Body of pancreas (tissue), 4 donors: ENCODE data around the gene ZNF615. TPM values are rescaled to one million over a fixed set of nuclear protein-coding genes. Genes with fewer than 3 reads are reported as not detected.

ENCODE experiments used
- ATAC-seq: fragments of 150-250 bp; one replicate; pipeline ENCODE4 v1.9.1; 2016
- DNase-seq, 4 donors: peaks; one replicate each; pipeline ENCODE4 v3.0.0-alpha.2; 2019
- H3K27ac ChIP-seq, 4 donors: fragments of 200-600 bp; sonication (generic); 1 replicate in 3 of 4; 2 replicates in 1 of 4; pipeline versions ENCODE4 v1.5.1 to v1.6.1; 2016 to 2019; ENCODE audit warnings: mild to moderate bottlenecking in 1 of 4, mixed read lengths in 1 of 4, moderate library complexity in 1 of 4
- H3K27me3 ChIP-seq, 2 donors: fragments of 200-600 bp; sonication (generic); one replicate each; pipeline ENCODE4 v1.6.0; 2016; ENCODE audit warnings: mild to moderate bottlenecking in 1 of 2
- H3K36me3 ChIP-seq, 2 donors: fragments of 200-600 bp; sonication (generic); replicated peaks in 1 of 2; 2 replicates each; pipeline ENCODE4 v1.5.1; 2016; ENCODE audit warnings: low read depth in 2 of 2; ENCODE audit not compliant: insufficient read depth in 1 of 2
- H3K4me1 ChIP-seq: fragments of 200-600 bp; sonication (generic); one replicate; pipeline ENCODE4 v1.6.0; 2016
- H3K4me3 ChIP-seq, 2 donors: fragments of 200-600 bp; sonication (generic); 1 replicate in 1 of 2; 2 replicates in 1 of 2; pipeline ENCODE4 v1.5.1; 2016 to 2019
- H3K9me3 ChIP-seq, 3 donors: fragments of 200-600 bp; sonication (generic); 1 replicate in 2 of 3; 2 replicates in 1 of 3; pipeline ENCODE4 v1.5.1; 2016
- CTCF ChIP-seq, 7 experiments: fragments of 450-650 bp in 4 of 7; fragments of 200-600 bp in 3 of 7; sonication (generic) in 3 of 7; IDR thresholded peaks; one replicate each; pipeline ENCODE4 v1.5.1; 2016 to 2019; ENCODE audit warnings: antibody characterized with exemption in 7 of 7
- POLR2A ChIP-seq, 3 donors: fragments of 450-650 bp; IDR thresholded peaks; one replicate each; pipeline ENCODE4 v1.6.1; 2016; ENCODE audit warnings: antibody characterized with exemption in 3 of 3, mild to moderate bottlenecking in 2 of 3
- WGBS, 2 donors: methylation state at CpG; one replicate each; pipeline ENCODE4 v1.1.5; 2017; 5-methylcytosine and 5-hydroxymethylcytosine counted together
- intact Hi-C: fragments of 100-400 bp; cut with DNase I; formaldehyde crosslinking; loops from one replicate; pipeline ENCODE4 v1.15.1; 2023
- total RNA-seq, 2 donors: library from RNA; depleted of rRNA; stranded (reverse); fragments of >200 nt; gene quantifications; one replicate each; pipeline ENCODE4 v1.1.0, GENCODE V29; 2016

Gene ZNF615
- total RNA-seq, 2 donors from 2014 or later: 5.6 to 7.8 TPM

- H3K36me3 ChIP-seq: peaks cover 26 to 29% of the 10 kb centered on the region in 2 donors
Measured at GRCh38 chr19:51946602-51947001, 61.4 kb downstream of the ZNF615 start.

GRCh38 chr19:51944798-51945552 is 63.0 kb downstream of the ZNF615 start:
- no peaks in the 10 kb centered on the region for H3K27me3 ChIP-seq
- no peak overlapping the region for H3K27ac ChIP-seq
- 93 to 97% methylated on average over 7 of the region's 7 CpGs for WGBS, 2 donors
- ATAC-seq (no peak), DNase-seq (no peak)
- no peak for TF ChIP-seq POLR2A (IDR thresholded peaks at IDR 0.05)
- TF ChIP-seq CTCF (IDR thresholded peaks at IDR 0.05): no peak
- peaks cover 42 to 43% of the 10 kb centered on the region in 2 donors for H3K36me3 ChIP-seq
- H3K9me3 ChIP-seq: peaks cover 0 to 85% (median 4%) of the 10 kb centered on the region in 3 donors
- intact Hi-C loops: no loop called here
- H3K4me3 ChIP-seq: no peak overlapping the region
- H3K4me1 ChIP-seq: no peaks in the 10 kb centered on the region

More at GRCh38 chr19:51946602-51947001, 61.4 kb downstream of the ZNF615 start:
- Histone ChIP-seq H3K27ac (no peak overlapping the region), H3K9me3 (peaks cover 0 to 80% (median 4%) of the 10 kb centered on the region in 3 donors), H3K4me3 (no peak overlapping the region), H3K27me3 (no peaks in the 10 kb centered on the region), H3K4me1 (no peaks in the 10 kb centered on the region)
- DNase-seq (no peak), ATAC-seq (no peak)
- no peak for TF ChIP-seq CTCF (IDR thresholded peaks at IDR 0.05)
- TF ChIP-seq POLR2A (IDR thresholded peaks at IDR 0.05): no peak
- 89 to 96% methylated on average over 1 of the region's 1 CpG for WGBS, 2 donors
- intact Hi-C loops: no loop called here

Other genes starting within 250 kb of the ZNF615 start
- gene FPR2, start 247.0 kb downstream of the ZNF615 start, total RNA-seq: under 1 TPM in 1 of 2 donors, not detected in 1; 0.78 TPM
- 1 to 10 TPM; 1.6 to 4.9 TPM for gene FPR3, start 213.1 kb downstream of the ZNF615 start, total RNA-seq
- 10 to 100 TPM; 11.2 to 16.5 TPM for gene ZNF577, start 120.3 kb downstream of the ZNF615 start, total RNA-seq
- gene ZNF649, start 103.2 kb downstream of the ZNF615 start, total RNA-seq: 1 to 10 TPM; 4.0 to 5.7 TPM
- gene ZNF613, start 80.7 kb downstream of the ZNF615 start, total RNA-seq: 10 to 100 TPM in 1 of 2 donors, 1 to 10 TPM in 1; 2.3 to 10.5 TPM
- gene ZNF350, start 21.4 kb downstream of the ZNF615 start, total RNA-seq: 1 to 10 TPM; 3.1 to 5.9 TPM
- 1 to 10 TPM; 1.3 to 1.6 TPM for gene ZNF614, start 20.2 kb upstream of the ZNF615 start, total RNA-seq
- gene ZNF432, start 40.6 kb upstream of the ZNF615 start, total RNA-seq: 10 to 100 TPM; 10.9 to 29.3 TPM
- gene ZNF841, start 87.6 kb upstream of the ZNF615 start, total RNA-seq: 10 to 100 TPM; 16.3 to 80.4 TPM
- 1 to 10 TPM; 3.6 to 6.2 TPM for gene ZNF616, start 131.7 kb upstream of the ZNF615 start, total RNA-seq
- 10 to 100 TPM in 1 of 2 donors, 1 to 10 TPM in 1; 2.0 to 12.2 TPM for gene ZNF836, start 163.4 kb upstream of the ZNF615 start, total RNA-seq
- gene PPP2R1A, start 181.8 kb upstream of the ZNF615 start, total RNA-seq: 100 to 1,000 TPM in 1 of 2 donors, 10 to 100 TPM in 1; 50.8 to 119 TPM